PC-9 (cell line): ENCODE results near the gene WDR5B.

Experiments
- CTCF ChIP-seq: fragments of 200-600 bp; sonication (generic); conservative IDR thresholded peaks from 2 replicates; pipeline ENCODE4 v1.6.1; 2017; ENCODE audit warnings: mixed run types, antibody characterized with exemption, mild to moderate bottlenecking, moderate library complexity
- EZH2 ChIP-seq: fragments of 200-600 bp; sonication (generic); IDR thresholded peaks from 2 replicates; pipeline ENCODE4 v1.8.0; 2017; ENCODE audit warnings: antibody characterized with exemption, low read depth

- TF ChIP-seq CTCF (no peak), EZH2 (no peak)
Measured at GRCh38 chr3:122395582-122395981, 20.3 kb downstream of the WDR5B start.
